ENCODE results near the gene GNAI2.
"Not testable (repeated sequence)": the region's sequence is repeated elsewhere in the genome, so short reads cannot be mapped to it uniquely, and the experiment has no call there.

Gene GNAI2

GRCh38 chr3:50279255-50280016, 43.4 kb downstream of the GNAI2 start:
- peak overlapping the region in 1 of 5 donors; percentile 27 for H3K9ac ChIP-seq (ENCODE audit: low read length in 5 of 5)
- H3K4me1 ChIP-seq (ENCODE audit: control insufficient read depth in 5 of 5, insufficient read depth in 5 of 5, low read length in 5 of 5), result peaks cover 0 to 16% (median 4%) of the 10 kb centered on the region in 5 donors
- H3K9me3 ChIP-seq (ENCODE audit: control insufficient read depth in 5 of 5, low read length in 5 of 5), result no peaks in the 10 kb centered on the region
- no peak overlapping the region for H3K27ac ChIP-seq (ENCODE audit: low read depth, low read length)
- peaks cover 0 to 5% (median 0%) of the 10 kb centered on the region in 5 donors for H3K36me3 ChIP-seq (ENCODE audit: control insufficient read depth in 5 of 5, insufficient read depth in 5 of 5, low read length in 5 of 5)
- H3K27me3 ChIP-seq (ENCODE audit: control insufficient read depth in 5 of 5, insufficient read depth in 4 of 5, low read length in 5 of 5), result peaks cover 0 to 9% (median 3%) of the 10 kb centered on the region in 5 donors
- H3K4me3 ChIP-seq (ENCODE audit: low read depth in 1 of 5, low read length in 5 of 5), result no peak overlapping the region

GRCh38 chr3:50284121-50284520, 48.1 kb downstream of the GNAI2 start:
- not testable (repeated sequence) for H3K9me3 ChIP-seq (ENCODE audit: control insufficient read depth in 5 of 5, low read length in 5 of 5); H3K27ac ChIP-seq (ENCODE audit: low read depth, low read length); H3K4me1 ChIP-seq (ENCODE audit: control insufficient read depth in 5 of 5, insufficient read depth in 5 of 5, low read length in 5 of 5); H3K4me3 ChIP-seq (ENCODE audit: low read depth in 1 of 5, low read length in 5 of 5); H3K9ac ChIP-seq (ENCODE audit: low read length in 5 of 5); H3K27me3 ChIP-seq (ENCODE audit: control insufficient read depth in 5 of 5, insufficient read depth in 4 of 5, low read length in 5 of 5)
- peaks cover 0 to 28% (median 27%) of the 10 kb centered on the region in 5 donors for H3K36me3 ChIP-seq (ENCODE audit: control insufficient read depth in 5 of 5, insufficient read depth in 5 of 5, low read length in 5 of 5)

- Histone ChIP-seq H3K27ac (ENCODE audit: low read depth, low read length) (no peak overlapping the region), H3K27me3 (ENCODE audit: control insufficient read depth in 5 of 5, insufficient read depth in 4 of 5, low read length in 5 of 5) (no peaks in the 10 kb centered on the region), H3K4me1 (ENCODE audit: control insufficient read depth in 5 of 5, insufficient read depth in 5 of 5, low read length in 5 of 5) (peaks cover 2 to 13% (median 11%) of the 10 kb centered on the region in 5 donors), H3K9ac (ENCODE audit: low read length in 5 of 5) (no peak overlapping the region), H3K36me3 (ENCODE audit: control insufficient read depth in 5 of 5, insufficient read depth in 5 of 5, low read length in 5 of 5) (peaks cover 0 to 42% (median 41%) of the 10 kb centered on the region in 5 donors), H3K9me3 (ENCODE audit: control insufficient read depth in 5 of 5, low read length in 5 of 5) (no peaks in the 10 kb centered on the region), H3K4me3 (ENCODE audit: low read depth in 1 of 5, low read length in 5 of 5) (no peak overlapping the region)
Measured at GRCh38 chr3:50286322-50287227, 50.6 kb downstream of the GNAI2 start.

GRCh38 chr3:50287262-50287661, 51.3 kb downstream of the GNAI2 start:
- Histone ChIP-seq H3K27ac (ENCODE audit: low read depth, low read length) (no peak overlapping the region), H3K27me3 (ENCODE audit: control insufficient read depth in 5 of 5, insufficient read depth in 4 of 5, low read length in 5 of 5) (no peaks in the 10 kb centered on the region), H3K4me3 (ENCODE audit: low read depth in 1 of 5, low read length in 5 of 5) (no peak overlapping the region), H3K4me1 (ENCODE audit: control insufficient read depth in 5 of 5, insufficient read depth in 5 of 5, low read length in 5 of 5) (peaks cover 2 to 16% (median 14%) of the 10 kb centered on the region in 5 donors), H3K9ac (ENCODE audit: low read length in 5 of 5) (no peak overlapping the region), H3K9me3 (ENCODE audit: control insufficient read depth in 5 of 5, low read length in 5 of 5) (no peaks in the 10 kb centered on the region), H3K36me3 (ENCODE audit: control insufficient read depth in 5 of 5, insufficient read depth in 5 of 5, low read length in 5 of 5) (peaks cover 0 to 42% (median 41%) of the 10 kb centered on the region in 5 donors)

GRCh38 chr3:50288387-50289007, 52.5 kb downstream of the GNAI2 start:
- Histone ChIP-seq H3K36me3 (ENCODE audit: control insufficient read depth in 5 of 5, insufficient read depth in 5 of 5, low read length in 5 of 5) (peaks cover 0 to 42% (median 41%) of the 10 kb centered on the region in 5 donors), H3K4me3 (ENCODE audit: low read depth in 1 of 5, low read length in 5 of 5) (no peak overlapping the region)

GRCh38 chr3:50289130-50289529, 53.1 kb downstream of the GNAI2 start:
- no peak overlapping the region for H3K9ac ChIP-seq (ENCODE audit: low read length in 5 of 5)
- no peak overlapping the region for H3K4me3 ChIP-seq (ENCODE audit: low read depth in 1 of 5, low read length in 5 of 5)
- no peaks in the 10 kb centered on the region for H3K27me3 ChIP-seq (ENCODE audit: control insufficient read depth in 5 of 5, insufficient read depth in 4 of 5, low read length in 5 of 5)
- H3K27ac ChIP-seq (ENCODE audit: low read depth, low read length), result no peak overlapping the region
- peaks cover 6 to 31% (median 26%) of the 10 kb centered on the region in 5 donors for H3K4me1 ChIP-seq (ENCODE audit: control insufficient read depth in 5 of 5, insufficient read depth in 5 of 5, low read length in 5 of 5)
- peaks cover 0 to 42% (median 41%) of the 10 kb centered on the region in 5 donors for H3K36me3 ChIP-seq (ENCODE audit: control insufficient read depth in 5 of 5, insufficient read depth in 5 of 5, low read length in 5 of 5)
- no peaks in the 10 kb centered on the region for H3K9me3 ChIP-seq (ENCODE audit: control insufficient read depth in 5 of 5, low read length in 5 of 5)

More at GRCh38 chr3:50288387-50289007, 52.5 kb downstream of the GNAI2 start:
- Histone ChIP-seq H3K27me3 (ENCODE audit: control insufficient read depth in 5 of 5, insufficient read depth in 4 of 5, low read length in 5 of 5) (no peaks in the 10 kb centered on the region), H3K9ac (ENCODE audit: low read length in 5 of 5) (no peak overlapping the region), H3K9me3 (ENCODE audit: control insufficient read depth in 5 of 5, low read length in 5 of 5) (no peaks in the 10 kb centered on the region), H3K27ac (ENCODE audit: low read depth, low read length) (no peak overlapping the region), H3K4me1 (ENCODE audit: control insufficient read depth in 5 of 5, insufficient read depth in 5 of 5, low read length in 5 of 5) (peaks cover 6 to 26% (median 25%) of the 10 kb centered on the region in 5 donors)

GRCh38 chr3:50290161-50290641, 54.2 kb downstream of the GNAI2 start:
- Histone ChIP-seq H3K27me3 (ENCODE audit: control insufficient read depth in 5 of 5, insufficient read depth in 4 of 5, low read length in 5 of 5) (no peaks in the 10 kb centered on the region), H3K36me3 (ENCODE audit: control insufficient read depth in 5 of 5, insufficient read depth in 5 of 5, low read length in 5 of 5) (peaks cover 0 to 42% (median 41%) of the 10 kb centered on the region in 5 donors), H3K9me3 (ENCODE audit: control insufficient read depth in 5 of 5, low read length in 5 of 5) (no peaks in the 10 kb centered on the region), H3K9ac (ENCODE audit: low read length in 5 of 5) (no peak overlapping the region), H3K4me3 (ENCODE audit: low read depth in 1 of 5, low read length in 5 of 5) (no peak overlapping the region), H3K4me1 (ENCODE audit: control insufficient read depth in 5 of 5, insufficient read depth in 5 of 5, low read length in 5 of 5) (peaks cover 6 to 31% (median 26%) of the 10 kb centered on the region in 5 donors), H3K27ac (ENCODE audit: low read depth, low read length) (no peak overlapping the region)

GRCh38 chr3:50292159-50293078, 56.4 kb downstream of the GNAI2 start, which contains the start of gene IFRD2:
Gene IFRD2 (minus strand): TSS chr3:50292429. CDS start chr3:50292274, 155 bp downstream.
- H3K4me1 ChIP-seq (ENCODE audit: control insufficient read depth in 5 of 5, insufficient read depth in 5 of 5, low read length in 5 of 5), result peaks cover 6 to 31% (median 26%) of the 10 kb centered on the region in 5 donors
- H3K9me3 ChIP-seq (ENCODE audit: control insufficient read depth in 5 of 5, low read length in 5 of 5), result no peaks in the 10 kb centered on the region
- H3K27ac ChIP-seq (ENCODE audit: low read depth, low read length), result peak within 1 kb of the TSS; percentile 91
- H3K4me3 ChIP-seq (ENCODE audit: low read depth in 1 of 5, low read length in 5 of 5), result peak within 1 kb of the TSS; percentile 80 to 91 (median 83)
- peaks cover 0 to 38% (median 35%) of the 10 kb centered on the region in 5 donors for H3K36me3 ChIP-seq (ENCODE audit: control insufficient read depth in 5 of 5, insufficient read depth in 5 of 5, low read length in 5 of 5)
- no peaks in the 10 kb centered on the region for H3K27me3 ChIP-seq (ENCODE audit: control insufficient read depth in 5 of 5, insufficient read depth in 4 of 5, low read length in 5 of 5)
- peak within 1 kb of the TSS; percentile 75 to 93 (median 81) for H3K9ac ChIP-seq (ENCODE audit: low read length in 5 of 5)

Data from subcutaneous abdominal adipose tissue (tissue), 5 donors.